HFF-Myc (cell line): ENCODE measurements around the gene GPR39.

Experiments used
- DNase-seq: peaks from one replicate; pipeline ENCODE4 v3.0.0-alpha.2; 2011; ENCODE audit warnings: low read depth; ENCODE audit errors: extremely low read depth
- H3K4me3 ChIP-seq: replicated peaks from 2 replicates; pipeline ENCODE4 v1.5.1; 2011; ENCODE audit warnings: low read depth, mild to moderate bottlenecking, control low read depth, low read length
- CTCF ChIP-seq: IDR thresholded peaks from 2 replicates; pipeline ENCODE4 v1.5.1; 2012; ENCODE audit warnings: mild to moderate bottlenecking, low read depth, low read length, control low read depth; ENCODE audit errors: missing control alignments

GPR39 gene

GRCh38 chr2:132588576-132588975, 172.0 kb downstream of the GPR39 start:
- DNase-seq: no peak
- TF ChIP-seq CTCF: no peak
- no peak overlapping the region for H3K4me3 ChIP-seq

GRCh38 chr2:132589111-132589830, 172.7 kb downstream of the GPR39 start:
- no peak for DNase-seq
- TF ChIP-seq CTCF: no peak
- H3K4me3 ChIP-seq: no peak overlapping the region

- DNase-seq: no peak
- H3K4me3 ChIP-seq: no peak overlapping the region
- TF ChIP-seq CTCF: no peak
Measured at GRCh38 chr2:132589966-132590365, 173.4 kb downstream of the GPR39 start.

- DNase-seq: no peak
- H3K4me3 ChIP-seq: no peak overlapping the region
- no peak for TF ChIP-seq CTCF
Measured at GRCh38 chr2:132593171-132593570, 176.6 kb downstream of the GPR39 start.

GRCh38 chr2:132595186-132595585, 178.6 kb downstream of the GPR39 start:
- TF ChIP-seq CTCF: no peak
- DNase-seq: no peak
- H3K4me3 ChIP-seq: no peak overlapping the region

GRCh38 chr2:132595693-132596092, 179.1 kb downstream of the GPR39 start:
- no peak for TF ChIP-seq CTCF
- no peak overlapping the region for H3K4me3 ChIP-seq
- DNase-seq: no peak

GRCh38 chr2:132597166-132597565, 180.6 kb downstream of the GPR39 start:
- no peak for TF ChIP-seq CTCF
- no peak overlapping the region for H3K4me3 ChIP-seq
- DNase-seq: no peak
